Mesothelial cell of epicardium (in vitro differentiated cells): ENCODE data around the gene GPR39. TPM values are rescaled to one million over a fixed set of nuclear protein-coding genes. Genes with fewer than 3 reads are reported as not detected.

Source experiments
- DNase-seq, 2 experiments: peaks; one replicate each; pipeline ENCODE4 v3.0.0; 2021; ENCODE audit warnings: low spot score in 2 of 2; ENCODE audit not compliant: unreplicated experiment in 2 of 2
- H3K27ac Mint-ChIP-seq: 2 replicates; pipeline ENCODE4 v1.8.0; 2021; ENCODE audit warnings: mixed read lengths
- H3K27me3 Mint-ChIP-seq: 2 replicates; pipeline ENCODE4 v1.8.0; 2021; ENCODE audit warnings: low read depth, mixed read lengths
- H3K36me3 Mint-ChIP-seq: 2 replicates; pipeline ENCODE4 v1.8.0; 2021; ENCODE audit warnings: mixed read lengths
- H3K4me1 Mint-ChIP-seq: 2 replicates; pipeline ENCODE4 v1.8.0; 2021; ENCODE audit warnings: mixed read lengths
- H3K4me3 Mint-ChIP-seq: 2 replicates; pipeline ENCODE4 v1.8.0; 2021; ENCODE audit warnings: mild to moderate bottlenecking, moderate library complexity, mixed read lengths
- H3K9me3 Mint-ChIP-seq: 2 replicates; pipeline ENCODE4 v1.8.0; 2021; ENCODE audit warnings: mixed read lengths
- total RNA-seq: library from RNA; stranded (reverse); gene quantifications from 3 replicates; pipeline ENCODE4 v1.2.1, GENCODE V29; 2021
- TF ChIP-seq, protein P1 (sequence below): fragments of 200-600 bp; sonication (generic); IDR thresholded peaks from one replicate; pipeline ENCODE4 v1.5.0; 2021; ENCODE audit warnings: antibody characterized with exemption; ENCODE audit not compliant: unreplicated experiment

The GPR39 gene
- total RNA-seq, 1 donor from 2014 or later: 0.31 TPM

DNA sequence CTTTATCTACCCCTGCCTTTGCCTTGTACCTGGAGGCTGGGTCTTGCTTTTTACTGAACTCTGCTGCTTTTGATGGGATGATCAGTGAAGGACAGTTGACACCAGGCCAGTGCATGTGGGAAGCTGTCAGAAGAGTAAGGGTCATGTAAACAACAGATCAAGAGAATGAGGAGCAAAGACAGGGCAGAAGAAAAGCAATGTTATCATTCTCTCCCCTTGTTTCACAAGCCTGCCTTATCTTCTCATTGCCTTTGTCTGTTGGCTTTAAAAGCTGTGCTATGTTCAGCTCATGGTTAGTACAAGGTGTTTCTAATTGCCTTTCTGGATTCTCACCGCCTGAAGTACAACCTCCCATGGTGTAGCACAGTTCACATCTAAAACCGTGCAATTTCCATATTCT, 225.8 kb downstream of the GPR39 start:
- TF ChIP-seq, protein P1, sequence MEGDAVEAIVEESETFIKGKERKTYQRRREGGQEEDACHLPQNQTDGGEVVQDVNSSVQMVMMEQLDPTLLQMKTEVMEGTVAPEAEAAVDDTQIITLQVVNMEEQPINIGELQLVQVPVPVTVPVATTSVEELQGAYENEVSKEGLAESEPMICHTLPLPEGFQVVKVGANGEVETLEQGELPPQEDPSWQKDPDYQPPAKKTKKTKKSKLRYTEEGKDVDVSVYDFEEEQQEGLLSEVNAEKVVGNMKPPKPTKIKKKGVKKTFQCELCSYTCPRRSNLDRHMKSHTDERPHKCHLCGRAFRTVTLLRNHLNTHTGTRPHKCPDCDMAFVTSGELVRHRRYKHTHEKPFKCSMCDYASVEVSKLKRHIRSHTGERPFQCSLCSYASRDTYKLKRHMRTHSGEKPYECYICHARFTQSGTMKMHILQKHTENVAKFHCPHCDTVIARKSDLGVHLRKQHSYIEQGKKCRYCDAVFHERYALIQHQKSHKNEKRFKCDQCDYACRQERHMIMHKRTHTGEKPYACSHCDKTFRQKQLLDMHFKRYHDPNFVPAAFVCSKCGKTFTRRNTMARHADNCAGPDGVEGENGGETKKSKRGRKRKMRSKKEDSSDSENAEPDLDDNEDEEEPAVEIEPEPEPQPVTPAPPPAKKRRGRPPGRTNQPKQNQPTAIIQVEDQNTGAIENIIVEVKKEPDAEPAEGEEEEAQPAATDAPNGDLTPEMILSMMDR: no peak
- Mint-ChIP-seq H3K4me3 (no peak overlapping the region), H3K9me3 (no peaks in the 10 kb centered on the region), H3K36me3 (no peaks in the 10 kb centered on the region), H3K27ac (no peak overlapping the region), H3K4me1 (peaks cover 2% of the 10 kb centered on the region), H3K27me3 (no peaks in the 10 kb centered on the region)
- no peak for DNase-seq

DNA sequence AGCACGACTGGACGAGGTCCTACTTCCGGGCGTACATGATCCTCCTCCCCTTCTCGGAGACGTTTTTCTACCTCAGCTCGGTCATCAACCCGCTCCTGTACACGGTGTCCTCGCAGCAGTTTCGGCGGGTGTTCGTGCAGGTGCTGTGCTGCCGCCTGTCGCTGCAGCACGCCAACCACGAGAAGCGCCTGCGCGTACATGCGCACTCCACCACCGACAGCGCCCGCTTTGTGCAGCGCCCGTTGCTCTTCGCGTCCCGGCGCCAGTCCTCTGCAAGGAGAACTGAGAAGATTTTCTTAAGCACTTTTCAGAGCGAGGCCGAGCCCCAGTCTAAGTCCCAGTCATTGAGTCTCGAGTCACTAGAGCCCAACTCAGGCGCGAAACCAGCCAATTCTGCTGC, 228.6 kb downstream of the GPR39 start:
- H3K36me3 Mint-ChIP-seq: no peaks in the 10 kb centered on the region
- DNase-seq: no peak
- no peak overlapping the region for H3K27ac Mint-ChIP-seq
- H3K9me3 Mint-ChIP-seq: no peaks in the 10 kb centered on the region
- peaks cover 6% of the 10 kb centered on the region for H3K27me3 Mint-ChIP-seq
- peaks cover 2% of the 10 kb centered on the region for H3K4me1 Mint-ChIP-seq
- TF ChIP-seq, protein P1: no peak
- no peak overlapping the region for H3K4me3 Mint-ChIP-seq

DNA sequence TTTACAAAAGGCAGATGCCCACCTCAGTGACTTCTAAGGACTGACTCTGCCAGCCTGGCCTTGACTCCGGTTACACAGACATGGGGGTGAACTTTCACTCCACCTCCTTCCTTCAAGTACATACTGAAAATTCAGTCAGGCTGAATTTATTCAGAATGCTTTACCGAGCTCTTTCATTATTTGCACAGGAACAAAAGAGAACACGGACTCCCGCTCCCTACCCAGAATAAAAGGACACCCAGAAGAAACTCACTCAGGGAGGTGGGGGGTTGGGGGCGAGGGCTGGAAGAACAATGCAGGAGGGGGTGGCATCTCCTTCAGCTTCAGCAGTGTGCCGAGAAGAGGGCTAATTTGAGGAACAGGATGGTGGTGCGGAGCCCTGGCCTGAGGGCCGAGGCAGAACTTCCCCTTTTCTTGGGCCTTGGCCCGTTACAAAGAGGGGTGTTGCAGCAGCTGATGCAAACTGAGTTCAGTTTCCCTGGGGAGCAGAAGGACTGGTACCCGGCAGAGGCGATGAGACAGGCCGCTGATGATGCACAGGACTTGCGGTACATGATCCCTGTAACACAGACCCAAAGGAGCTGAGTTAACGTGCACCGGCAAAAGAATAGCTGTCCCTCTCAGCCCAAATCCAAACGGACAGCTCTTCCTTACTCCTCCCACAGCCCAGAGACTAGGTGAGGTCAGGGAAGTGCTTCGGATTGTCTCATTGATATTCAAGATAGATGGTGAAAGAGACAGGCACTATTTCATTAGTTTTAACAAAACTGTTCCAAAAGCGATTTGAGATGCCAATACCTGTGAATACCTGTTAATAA, 229.3 kb downstream of the GPR39 start:
- no peaks in the 10 kb centered on the region for H3K36me3 Mint-ChIP-seq
- TF ChIP-seq, protein P1: no peak
- no peak overlapping the region for H3K4me3 Mint-ChIP-seq
- H3K4me1 Mint-ChIP-seq: peaks cover 2% of the 10 kb centered on the region
- DNase-seq: no peak
- peaks cover 6% of the 10 kb centered on the region for H3K27me3 Mint-ChIP-seq
- no peak overlapping the region for H3K27ac Mint-ChIP-seq
- no peaks in the 10 kb centered on the region for H3K9me3 Mint-ChIP-seq

DNA sequence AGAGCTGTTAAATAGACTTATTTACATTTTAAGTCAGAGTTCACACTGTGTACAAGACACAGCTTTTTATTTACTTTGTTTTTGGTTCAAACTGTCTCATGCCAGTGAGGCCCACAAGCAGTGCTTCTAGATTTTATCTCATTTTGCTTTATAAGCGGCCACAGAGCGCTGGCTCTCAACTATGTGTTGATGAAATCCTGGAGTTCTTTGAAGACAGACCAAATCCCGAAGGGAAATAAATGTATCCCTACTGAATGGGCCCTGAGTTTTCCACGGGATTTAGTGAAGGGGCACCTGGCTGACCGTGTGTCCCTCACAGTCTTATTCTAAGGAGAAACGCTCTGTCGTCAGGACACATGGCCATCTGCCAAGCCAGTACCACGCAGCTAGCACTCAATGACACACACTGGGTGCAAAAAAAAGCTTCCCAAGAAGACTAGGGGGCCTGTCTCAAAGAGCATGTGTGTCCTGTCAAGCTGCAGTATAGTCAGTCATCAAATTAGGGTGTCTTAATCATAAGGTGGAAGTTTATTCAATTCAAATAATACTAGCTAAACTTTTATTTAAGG, 230.0 kb downstream of the GPR39 start:
- Mint-ChIP-seq H3K27me3 (peaks cover 6% of the 10 kb centered on the region), H3K4me1 (peaks cover 4% of the 10 kb centered on the region), H3K36me3 (no peaks in the 10 kb centered on the region), H3K9me3 (no peaks in the 10 kb centered on the region), H3K4me3 (no peak overlapping the region), H3K27ac (no peak overlapping the region)
- TF ChIP-seq, protein P1: no peak
- DNase-seq: no peak

DNA sequence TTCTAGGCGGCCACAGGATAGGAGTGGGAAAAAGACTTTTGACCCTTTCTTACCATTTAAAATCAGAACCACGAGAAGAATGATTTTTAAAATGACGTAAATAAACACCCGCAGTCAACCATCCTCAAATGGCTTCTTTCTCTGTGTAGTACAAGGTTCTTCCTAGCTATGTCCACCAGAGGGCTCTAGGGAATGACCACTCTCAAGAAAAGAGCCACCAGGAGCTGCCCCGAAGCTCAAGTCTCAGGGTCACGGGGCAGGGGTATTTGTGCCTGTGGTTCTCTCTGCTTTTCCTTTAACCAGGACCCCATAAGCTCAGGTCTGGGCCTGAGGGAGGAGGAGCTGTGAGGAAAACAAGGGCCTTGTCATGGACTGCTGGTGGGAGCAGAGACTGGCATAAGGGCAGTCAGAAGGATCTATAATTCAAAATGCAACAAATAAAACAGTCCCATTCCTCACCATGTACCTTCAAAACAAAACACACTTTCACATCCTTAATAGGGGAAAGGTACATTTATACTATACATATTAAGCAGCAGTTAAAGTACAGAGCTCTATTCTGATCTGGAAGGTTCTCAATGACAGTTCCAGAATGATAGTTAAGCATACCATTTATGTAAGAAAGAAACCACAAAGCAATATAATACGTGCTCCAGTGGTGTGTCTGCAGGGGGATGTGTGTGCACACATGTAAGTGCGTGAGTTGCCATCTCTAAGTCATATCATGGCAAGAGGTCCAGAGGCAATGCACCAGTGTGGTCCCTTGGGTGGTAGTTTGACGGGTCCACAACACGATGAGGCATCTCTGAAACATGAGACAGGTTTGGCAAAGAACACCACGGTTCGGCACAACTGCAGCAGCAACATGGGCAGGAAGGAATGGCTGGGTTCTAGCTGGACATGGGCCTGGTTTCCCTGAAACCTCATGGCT, 234.8 kb downstream of the GPR39 start:
- Mint-ChIP-seq H3K9me3 (no peaks in the 10 kb centered on the region), H3K27me3 (peaks cover 6% of the 10 kb centered on the region), H3K4me3 (no peak overlapping the region), H3K27ac (no peak overlapping the region), H3K4me1 (peaks cover 7% of the 10 kb centered on the region), H3K36me3 (no peaks in the 10 kb centered on the region)
- no peak for DNase-seq
- TF ChIP-seq, protein P1: peak; percentile 73
